OCI-LY3 (cell line): ENCODE measurements around the gene NPHS1.

ENCODE experiments used
- EZH2phosphoT487 ChIP-seq: fragments of 200-600 bp; shearing (Covaris generic); IDR thresholded peaks from 2 replicates; pipeline ENCODE4 v1.6.1; 2018; ENCODE audit warnings: antibody characterized with exemption, mixed run types, low read depth
- TF ChIP-seq, protein P1 (sequence below): fragments of 200-600, 300-600 bp; sonication (generic); IDR thresholded peaks from 2 replicates; pipeline ENCODE4 v1.5.1; 2014; ENCODE audit warnings: antibody characterized with exemption, low read length, low read depth

DNA sequence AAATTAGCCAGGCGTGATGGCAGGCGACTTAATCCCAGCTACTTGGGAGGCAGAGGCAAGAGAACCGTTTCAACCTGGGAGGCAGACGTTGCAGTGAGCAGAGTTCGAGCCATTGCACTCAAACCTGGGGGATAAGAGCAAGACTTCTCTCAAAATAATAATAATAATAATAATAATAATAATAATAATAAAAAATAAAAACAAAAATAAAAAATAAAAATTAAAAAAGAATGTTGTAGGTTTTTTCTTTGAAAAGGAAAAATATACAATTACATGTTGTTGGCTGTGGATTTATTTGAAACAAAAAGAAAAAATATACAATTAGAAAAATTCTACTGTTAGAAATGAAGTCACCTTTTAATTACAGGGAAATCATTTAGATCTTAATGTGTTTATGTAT lies 28.2 kb downstream of the NPHS1 start:
- TF ChIP-seq, protein P1, sequence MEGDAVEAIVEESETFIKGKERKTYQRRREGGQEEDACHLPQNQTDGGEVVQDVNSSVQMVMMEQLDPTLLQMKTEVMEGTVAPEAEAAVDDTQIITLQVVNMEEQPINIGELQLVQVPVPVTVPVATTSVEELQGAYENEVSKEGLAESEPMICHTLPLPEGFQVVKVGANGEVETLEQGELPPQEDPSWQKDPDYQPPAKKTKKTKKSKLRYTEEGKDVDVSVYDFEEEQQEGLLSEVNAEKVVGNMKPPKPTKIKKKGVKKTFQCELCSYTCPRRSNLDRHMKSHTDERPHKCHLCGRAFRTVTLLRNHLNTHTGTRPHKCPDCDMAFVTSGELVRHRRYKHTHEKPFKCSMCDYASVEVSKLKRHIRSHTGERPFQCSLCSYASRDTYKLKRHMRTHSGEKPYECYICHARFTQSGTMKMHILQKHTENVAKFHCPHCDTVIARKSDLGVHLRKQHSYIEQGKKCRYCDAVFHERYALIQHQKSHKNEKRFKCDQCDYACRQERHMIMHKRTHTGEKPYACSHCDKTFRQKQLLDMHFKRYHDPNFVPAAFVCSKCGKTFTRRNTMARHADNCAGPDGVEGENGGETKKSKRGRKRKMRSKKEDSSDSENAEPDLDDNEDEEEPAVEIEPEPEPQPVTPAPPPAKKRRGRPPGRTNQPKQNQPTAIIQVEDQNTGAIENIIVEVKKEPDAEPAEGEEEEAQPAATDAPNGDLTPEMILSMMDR, result no peak
- no peak for TF ChIP-seq EZH2phosphoT487
